GM21423 (cell line): ENCODE results near the gene C6orf118.

ENCODE experiments used
- ATAC-seq: cut with Tn5 transposase; IDR thresholded peaks from one replicate; pipeline ENCODE4 v1.9.1; 2021; ENCODE audit warnings: mild to moderate bottlenecking, moderate library complexity; ENCODE audit not compliant: unreplicated experiment

C6orf118 gene

GRCh38 chr6:165308926-165309731, at the start of gene C6orf118:
TSS of gene C6orf118 (minus strand) at chr6:165309605. CDS start at chr6:165309586, 19 bp downstream.
- ATAC-seq = no peak

DNA sequence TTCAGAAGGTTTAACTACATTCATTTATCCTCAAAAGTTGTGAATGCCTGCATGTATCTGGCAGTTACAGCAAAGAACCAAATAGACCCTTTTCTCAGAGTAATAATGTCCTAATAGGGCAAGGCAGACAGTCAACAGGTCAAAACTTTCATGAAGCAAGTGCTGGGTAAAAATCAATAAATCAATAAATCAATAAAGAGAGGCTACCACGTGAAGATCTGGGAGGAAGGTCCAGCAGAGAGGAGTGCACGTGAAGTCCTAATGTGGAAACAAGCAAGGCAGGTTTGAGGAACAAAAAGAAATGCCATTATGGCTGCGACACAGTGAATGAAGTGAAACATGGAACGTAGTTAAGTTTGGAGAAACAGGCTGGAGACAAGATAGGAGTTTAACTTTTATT, 36.3 kb upstream of the C6orf118 start:
- ATAC-seq = no peak

GRCh38 chr6:165340532-165340931, 31.1 kb upstream of the C6orf118 start:
- ATAC-seq = no peak

- no peak for ATAC-seq
Observed at GRCh38 chr6:165325609-165326008, 16.2 kb upstream of the C6orf118 start.

GRCh38 chr6:165321555-165322145, 12.2 kb upstream of the C6orf118 start:
- ATAC-seq = no peak

GRCh38 chr6:165321150-165321549, 11.7 kb upstream of the C6orf118 start:
- ATAC-seq = no peak

GRCh38 chr6:165317723-165318122, 8.3 kb upstream of the C6orf118 start:
- ATAC-seq = no peak

GRCh38 chr6:165306955-165307354, 2.5 kb downstream of the C6orf118 start:
- no peak for ATAC-seq

DNA sequence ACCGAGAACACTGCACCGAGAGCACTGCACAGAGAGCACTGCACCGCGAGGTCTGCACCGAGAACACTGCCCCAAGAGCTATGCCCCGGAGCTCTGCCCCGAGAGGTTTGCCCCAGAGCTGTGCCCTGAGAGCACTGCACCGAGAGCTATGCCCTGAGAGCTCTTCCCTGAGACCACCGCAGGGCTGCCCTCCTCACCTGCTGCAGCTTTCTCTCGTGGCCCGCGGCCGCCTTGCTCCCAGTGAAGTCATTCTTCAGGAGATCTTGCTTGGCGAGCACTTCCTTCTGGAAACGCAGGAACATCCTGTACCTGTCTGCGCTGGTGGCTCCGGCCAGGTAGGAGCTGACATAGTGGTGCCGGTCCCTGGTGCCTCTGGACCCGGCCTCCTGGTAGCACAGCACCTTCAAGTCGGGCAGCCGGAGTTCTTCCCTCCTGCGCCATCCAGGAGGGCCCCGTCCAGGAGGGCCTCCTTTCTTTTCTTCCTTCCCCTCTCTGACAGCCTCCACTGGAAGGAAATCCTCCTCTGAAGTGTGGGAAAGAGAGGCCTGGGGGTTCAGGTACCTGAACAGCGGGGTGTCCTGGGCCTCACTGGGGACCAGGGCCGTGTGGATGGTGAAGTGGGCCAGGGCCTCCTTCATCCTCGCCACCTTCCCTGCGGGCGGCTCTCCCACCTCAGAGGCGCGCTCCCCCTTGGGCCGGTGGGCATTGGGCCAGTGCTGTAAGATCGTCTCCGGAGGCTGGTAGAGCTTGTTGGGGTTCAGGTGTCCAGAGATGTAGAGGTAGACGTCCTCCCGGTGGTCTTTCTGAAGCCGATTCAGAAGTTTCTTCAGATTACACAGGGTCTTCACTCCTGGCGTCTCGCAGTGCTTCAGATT, 7.8 kb downstream of the C6orf118 start:
- no peak for ATAC-seq

- no peak for ATAC-seq
Observed at GRCh38 chr6:165300422-165300936, 8.9 kb downstream of the C6orf118 start.

DNA sequence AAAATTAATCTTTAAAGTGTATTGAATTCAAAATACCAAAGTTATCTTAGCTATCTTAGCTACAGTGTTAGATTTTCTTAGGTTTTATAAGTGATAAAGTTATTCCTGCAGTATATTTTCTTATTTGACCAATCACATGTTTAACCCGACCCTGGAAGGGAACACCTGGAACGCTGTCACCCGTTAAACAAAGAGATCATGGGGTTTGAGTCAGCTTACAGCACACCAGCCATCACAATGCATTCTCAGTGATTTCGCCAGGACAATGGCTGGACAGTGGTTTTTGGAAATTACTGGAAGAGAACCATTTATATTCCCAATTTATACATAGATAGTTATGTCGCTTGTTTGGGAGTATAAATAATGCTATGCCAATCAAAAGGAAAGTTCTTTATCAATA, 10.5 kb downstream of the C6orf118 start:
- no peak for ATAC-seq

DNA sequence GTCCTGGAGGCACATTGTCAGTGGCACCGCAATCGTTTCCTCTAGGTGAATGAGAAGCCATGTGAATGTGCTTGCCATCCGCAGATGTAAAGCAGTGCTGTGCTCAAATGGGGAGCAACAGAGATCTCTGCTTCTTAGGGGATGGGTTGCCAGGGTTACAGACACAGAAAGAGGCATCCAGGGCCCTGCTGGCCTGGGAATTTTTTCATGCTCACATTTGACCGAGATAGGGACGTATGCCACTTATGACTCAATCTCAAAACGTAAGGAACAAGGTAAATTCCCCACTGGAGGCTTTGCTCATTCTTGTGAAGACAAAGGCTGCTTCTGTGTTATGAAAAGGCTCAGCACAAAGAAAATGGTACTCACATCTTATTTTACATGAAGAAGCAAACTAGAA, 11.0 kb downstream of the C6orf118 start:
- ATAC-seq = no peak

GRCh38 chr6:165292657-165293056, 16.7 kb downstream of the C6orf118 start:
- ATAC-seq = no peak

GRCh38 chr6:165274611-165275010, 34.8 kb downstream of the C6orf118 start:
- no peak for ATAC-seq

DNA sequence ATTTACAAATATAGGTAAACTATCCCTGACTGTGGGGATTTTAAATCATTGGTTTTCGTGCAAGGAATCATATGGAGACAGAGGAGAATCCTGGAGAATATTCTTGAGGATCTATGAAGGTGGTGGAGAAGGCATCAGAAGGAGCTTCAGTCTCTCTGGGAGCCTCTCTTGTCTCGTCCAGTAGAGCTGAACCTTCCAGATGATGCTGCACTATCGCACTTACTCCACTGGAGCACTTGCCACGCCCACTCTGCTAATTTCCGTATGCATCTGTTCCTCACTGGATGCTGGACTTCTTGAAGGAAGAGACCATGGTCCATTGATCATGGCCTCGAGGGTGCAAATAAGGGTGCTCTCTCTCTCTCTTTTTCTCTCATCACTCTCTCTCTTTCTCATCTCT, 36.8 kb downstream of the C6orf118 start:
- no peak for ATAC-seq

GRCh38 chr6:165268987-165269386, 40.4 kb downstream of the C6orf118 start:
- no peak for ATAC-seq

DNA sequence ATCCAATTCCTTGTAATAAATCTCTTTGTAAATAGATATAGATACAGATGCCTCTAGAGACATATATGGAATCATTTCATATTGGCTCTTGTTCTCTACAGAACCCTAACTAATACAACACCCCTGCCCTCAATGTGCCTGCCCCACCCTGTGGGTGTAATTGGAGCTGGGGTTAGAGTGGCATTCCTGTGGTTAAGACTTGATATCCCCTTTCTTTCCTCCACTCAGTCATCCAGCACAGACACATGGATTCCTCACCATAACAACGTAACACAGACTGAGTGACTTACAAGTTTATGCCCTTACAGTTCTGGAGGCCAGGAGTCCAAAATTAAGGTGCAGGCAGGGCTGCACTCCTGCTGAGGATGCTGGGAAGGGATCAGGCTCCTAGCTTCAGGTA, 42.8 kb downstream of the C6orf118 start:
- no peak for ATAC-seq

GRCh38 chr6:165266191-165266590, 43.2 kb downstream of the C6orf118 start:
- ATAC-seq = no peak

- ATAC-seq = no peak
Observed at GRCh38 chr6:165260462-165260861, 48.9 kb downstream of the C6orf118 start.

GRCh38 chr6:165249808-165250207, 59.6 kb downstream of the C6orf118 start:
- ATAC-seq = no peak

DNA sequence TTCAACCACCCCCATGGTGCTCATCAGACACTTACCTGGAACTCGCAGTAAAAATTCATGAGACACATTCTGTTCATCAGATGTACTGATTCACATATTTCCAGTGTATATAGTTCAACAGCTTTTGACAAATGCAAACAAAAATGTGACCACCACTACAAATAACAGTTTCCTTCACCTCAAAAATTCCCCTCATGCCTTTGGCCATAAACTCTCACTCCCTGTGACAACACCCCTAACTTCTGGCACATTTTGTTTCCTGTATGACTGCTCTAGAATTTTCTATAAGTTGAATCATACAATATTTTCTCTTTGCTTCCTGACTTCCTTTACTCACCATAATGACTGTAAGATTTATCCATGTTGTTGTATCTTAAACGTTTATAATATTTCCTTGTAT, 63.7 kb downstream of the C6orf118 start:
- no peak for ATAC-seq
